Stimulated activated CD4-positive, alpha-beta T cell treated with anti-CD3 and anti-CD28 coated beads, Interleukin-15, amount 100 ng/mL, for 24 hours (primary cell): ENCODE results near the gene UPP1.
"Not testable (repeated sequence)": the region's sequence is repeated elsewhere in the genome, so short reads cannot be mapped to it uniquely, and the experiment has no call there.

ENCODE experiments used
- DNase-seq: peaks from one replicate; pipeline ENCODE4 v3.0.0-alpha.2; 2020

The UPP1 gene

DNA sequence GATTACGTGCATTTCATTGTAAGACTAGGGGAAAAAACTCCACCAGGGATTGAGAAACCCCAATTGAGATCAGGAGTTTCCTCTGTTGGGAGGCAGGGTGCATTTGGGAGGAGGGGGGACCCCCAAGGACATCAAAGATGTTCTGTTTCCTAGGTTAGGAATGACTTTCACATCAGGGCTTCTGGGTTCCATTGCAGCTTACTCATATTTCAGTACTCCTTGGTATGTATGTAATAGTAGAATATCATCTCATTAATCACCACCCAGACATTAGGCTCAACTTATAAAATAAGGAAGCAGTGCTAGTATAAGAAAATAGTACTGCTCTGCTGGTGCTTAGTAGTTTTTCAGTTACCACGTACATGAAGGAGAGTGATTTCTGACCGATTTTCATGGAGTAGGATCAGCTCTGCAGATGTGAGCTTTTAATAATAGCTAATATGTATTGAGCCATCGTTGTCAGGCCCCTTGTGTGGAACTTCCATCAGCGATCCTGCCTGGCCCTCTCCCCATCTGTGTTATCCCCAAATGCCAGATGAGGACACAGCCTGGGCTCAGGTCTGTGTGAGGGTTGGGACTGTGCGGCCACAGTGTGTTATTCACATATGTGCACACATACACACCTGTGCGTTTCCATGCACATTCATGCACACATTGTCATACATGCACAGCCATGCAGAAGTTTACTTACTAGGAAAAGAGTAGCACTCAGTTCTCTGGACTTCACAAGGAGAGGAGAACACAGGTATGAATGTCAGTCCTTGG is 23.5 kb downstream of the UPP1 start:
- no peak for DNase-seq

DNA sequence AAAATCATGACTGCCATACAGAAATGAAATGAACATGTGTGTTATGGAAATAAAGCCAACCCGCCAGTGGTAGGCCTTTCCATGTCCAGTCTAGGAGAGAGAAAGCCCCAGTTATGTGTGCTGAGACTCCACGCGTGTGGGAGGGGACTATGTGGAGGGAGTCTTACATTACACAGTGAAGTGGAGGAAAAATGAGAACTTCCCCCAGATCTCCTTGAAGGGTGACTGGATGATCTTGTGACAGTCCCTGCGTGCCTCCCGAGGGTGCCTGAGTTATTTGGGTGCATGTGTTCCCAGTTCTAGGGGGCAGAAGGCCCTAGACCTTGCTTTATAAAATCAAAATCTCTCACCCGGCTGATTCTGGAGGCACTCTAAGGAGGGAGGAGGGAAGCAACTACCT is 24.2 kb downstream of the UPP1 start:
- no peak for DNase-seq

DNA sequence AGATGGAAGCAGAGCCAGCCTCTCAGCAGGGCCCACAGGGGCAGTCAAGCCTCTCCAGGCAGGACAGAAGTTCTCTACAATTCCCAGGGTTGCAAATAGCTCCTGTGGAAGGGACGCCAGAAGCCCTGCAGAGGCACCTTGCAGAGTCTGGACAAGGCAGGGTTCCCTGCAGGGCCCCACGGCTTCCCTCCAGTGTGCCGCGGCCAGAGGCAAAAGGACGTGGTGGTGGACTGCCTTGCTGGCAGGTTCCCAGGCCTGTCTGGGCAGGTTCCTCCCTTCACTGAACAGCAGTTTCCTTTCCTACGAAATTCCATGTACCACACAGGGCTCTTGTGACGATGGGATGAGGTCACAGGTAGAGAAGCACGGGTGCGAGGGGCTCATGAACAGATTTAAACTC is 25.1 kb downstream of the UPP1 start:
- DNase-seq, result no peak

DNA sequence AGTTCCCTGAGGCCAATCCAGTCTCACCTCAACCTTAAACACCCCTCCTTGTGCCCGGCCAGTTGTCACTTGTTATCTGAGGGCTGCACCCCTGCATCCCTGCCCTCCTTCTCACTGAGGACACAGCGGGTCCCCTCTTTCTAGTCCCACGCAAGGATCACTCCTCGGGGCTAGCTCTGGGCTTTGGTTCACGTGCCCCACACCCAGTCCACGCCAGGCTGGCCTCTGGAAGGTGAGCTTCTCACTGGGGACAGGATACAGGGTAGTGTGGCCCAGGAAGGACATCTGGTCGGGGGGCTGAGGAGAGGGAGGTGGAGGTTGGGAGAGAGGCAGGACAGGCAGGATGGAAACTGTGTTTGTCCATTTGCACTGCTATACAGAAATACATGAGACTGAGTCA is 25.5 kb downstream of the UPP1 start:
- no peak for DNase-seq

DNA sequence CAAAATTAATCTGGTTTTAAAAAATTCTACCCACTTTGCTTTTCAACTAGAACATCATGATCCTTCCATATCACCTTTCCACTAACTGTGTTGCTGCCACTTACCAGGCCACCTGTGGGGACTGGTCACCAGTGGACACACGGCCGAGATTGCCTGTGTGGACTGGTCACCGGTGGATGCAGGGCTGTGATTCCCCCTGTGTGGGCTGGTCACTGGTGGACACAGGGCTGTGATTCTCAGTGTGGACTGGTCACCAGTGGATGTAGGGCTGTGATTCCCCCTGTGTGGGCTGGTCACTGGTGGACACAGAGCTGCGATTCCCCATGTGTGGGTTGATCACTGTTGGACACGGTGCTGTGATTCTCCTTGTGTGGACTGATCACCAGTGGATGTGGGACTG is 27.0 kb downstream of the UPP1 start:
- no peak for DNase-seq

DNA sequence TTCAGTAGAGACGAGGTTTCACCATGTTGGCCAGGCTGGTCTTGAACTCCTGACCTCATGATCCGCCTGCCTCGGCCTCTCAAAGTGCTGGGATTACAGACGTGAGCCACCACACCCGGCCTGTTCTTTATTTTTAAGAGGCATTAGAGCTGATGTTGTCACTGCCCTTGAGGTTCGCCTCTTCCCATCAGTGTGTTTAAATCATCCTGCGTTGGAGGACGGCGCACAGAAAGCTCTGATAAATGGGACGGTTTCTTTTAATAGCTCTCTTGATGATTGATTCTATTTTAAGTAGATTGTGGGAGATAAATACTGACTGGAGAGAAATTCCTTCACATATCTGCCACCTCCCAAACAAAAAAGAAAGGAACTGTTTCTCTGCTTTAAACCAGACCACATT is 29.0 kb downstream of the UPP1 start:
- no peak for DNase-seq

DNA sequence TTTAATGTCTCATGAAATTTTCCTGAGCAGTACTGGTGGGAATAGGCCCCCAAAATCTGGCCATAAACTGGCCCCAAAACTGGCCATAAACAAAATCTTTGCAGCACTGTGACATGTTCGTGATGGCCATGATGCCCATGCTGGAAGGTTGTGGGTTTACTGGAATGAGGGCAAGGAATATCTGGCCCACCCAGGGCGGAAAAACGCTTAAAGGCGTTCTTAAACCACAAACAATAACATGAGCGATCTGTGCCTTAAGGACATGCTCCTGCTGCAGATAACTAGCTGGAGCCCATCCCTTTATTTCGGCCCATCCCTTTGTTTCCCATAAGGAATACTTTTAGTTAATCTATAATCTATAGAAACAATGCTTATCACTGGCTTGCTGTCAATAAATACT is 31.5 kb downstream of the UPP1 start:
- DNase-seq, result not testable (repeated sequence)

DNA sequence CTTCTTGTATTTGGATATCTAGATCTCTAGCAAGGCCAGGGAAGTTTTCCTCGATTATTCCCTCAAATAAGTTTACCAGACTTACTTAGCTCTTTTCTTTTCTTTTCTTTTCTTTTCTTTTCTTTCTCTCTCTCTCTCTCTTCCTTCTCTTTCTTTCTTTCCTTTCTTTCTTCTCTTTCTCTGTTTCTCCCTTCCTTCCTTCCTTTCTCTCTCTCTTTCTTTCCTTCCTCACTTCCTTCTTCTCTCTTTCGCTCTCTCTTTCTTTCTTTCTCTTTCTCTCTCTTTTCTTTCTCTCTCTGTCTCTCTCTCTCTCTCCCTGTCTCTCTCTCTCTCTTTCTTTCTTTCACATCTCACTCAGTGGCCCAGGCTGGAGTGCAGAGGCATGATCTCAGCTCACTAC is 37.0 kb downstream of the UPP1 start:
- DNase-seq, result no peak

DNA sequence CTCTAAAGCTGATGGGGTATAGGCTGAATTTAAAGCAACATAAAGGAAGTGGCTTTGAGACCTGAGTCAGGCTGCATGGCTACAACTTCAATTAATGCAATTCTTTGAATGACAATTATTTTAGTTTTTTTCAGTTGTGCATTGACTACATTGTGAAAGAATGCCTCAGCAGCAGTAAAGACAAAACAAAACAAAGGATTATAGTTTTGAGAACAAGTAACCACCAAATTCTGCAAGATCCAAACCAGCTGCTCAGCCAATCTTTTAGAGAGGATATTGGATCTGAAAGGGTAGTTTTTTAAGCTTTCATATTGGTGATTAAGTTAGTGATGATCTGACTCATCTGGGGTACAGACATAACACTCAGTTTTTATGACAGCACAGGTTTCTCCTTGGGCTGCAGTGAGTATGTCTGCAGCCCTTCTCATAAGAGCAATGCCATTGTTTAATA is 41.6 kb downstream of the UPP1 start:
- no peak for DNase-seq

DNA sequence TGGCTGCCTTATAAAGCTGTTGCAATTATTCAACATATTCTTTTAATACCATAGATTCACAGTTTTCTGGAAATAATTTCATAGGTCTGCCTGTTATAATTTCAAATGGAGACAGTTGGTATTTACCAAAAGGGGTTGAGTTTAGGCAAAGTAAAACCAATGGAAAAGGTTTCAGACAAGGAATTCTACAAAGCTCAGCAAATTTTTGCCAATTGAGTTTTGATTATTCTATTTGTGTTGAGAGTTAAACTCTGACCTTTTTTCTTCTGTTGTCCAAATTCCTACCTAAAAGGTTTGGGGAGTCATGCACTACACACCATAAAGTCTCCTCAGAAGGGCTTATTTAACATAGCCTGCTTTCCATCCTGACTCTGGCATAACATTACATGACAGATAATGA is 43.7 kb downstream of the UPP1 start:
- DNase-seq, result no peak

DNA sequence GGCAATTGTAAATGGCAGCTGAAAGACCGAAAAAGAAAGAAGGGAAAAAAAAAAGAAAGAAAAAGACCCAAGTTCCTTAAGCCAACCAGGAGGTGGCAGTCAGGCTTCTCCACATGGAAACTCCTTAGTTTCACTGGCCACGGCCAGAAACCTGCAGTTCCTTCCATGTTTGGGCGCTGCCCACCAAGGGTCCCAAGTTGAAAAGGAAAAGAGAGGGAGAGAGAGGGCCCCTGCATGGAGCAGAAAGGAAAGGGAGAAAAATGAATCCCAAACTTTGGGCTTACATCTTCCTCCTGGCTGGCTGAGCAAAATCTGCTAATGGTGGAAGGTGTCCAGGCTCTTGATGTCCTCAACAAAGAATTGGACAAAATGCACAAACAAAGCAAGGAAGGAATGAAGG is 50.4 kb downstream of the UPP1 start:
- no peak for DNase-seq

DNA sequence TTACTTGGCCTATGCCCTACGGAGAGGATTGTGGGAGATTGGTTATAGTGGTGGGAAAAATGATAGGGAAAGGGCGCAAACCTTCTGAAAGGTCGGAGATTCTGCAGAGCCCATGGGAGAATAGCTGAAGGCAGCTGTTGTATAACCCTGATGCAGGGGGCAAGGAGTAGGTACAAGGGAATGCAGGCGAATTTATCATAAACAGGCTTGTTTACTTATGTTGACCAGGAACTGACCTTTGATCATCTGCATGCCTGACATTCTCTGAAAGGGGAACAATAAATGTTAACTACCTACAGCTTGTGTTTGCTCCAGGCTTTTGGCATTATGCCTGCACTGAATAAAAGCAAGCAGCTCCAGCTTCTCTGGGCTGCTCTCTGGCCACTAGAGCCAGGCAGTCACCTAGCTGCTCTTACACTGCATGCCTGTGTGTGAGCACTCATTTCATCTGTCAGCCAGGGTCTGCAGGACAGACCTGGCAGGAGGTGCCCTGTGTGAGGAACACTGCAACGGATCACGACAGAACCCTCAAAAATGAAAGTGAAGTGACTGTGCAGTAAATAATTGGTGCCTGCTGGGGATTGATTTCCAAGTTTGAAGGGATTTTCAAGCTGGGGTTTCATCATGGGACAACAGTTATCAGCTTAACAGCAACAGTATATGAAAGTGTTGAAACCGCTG is 51.1 kb downstream of the UPP1 start:
- no peak for DNase-seq

DNA sequence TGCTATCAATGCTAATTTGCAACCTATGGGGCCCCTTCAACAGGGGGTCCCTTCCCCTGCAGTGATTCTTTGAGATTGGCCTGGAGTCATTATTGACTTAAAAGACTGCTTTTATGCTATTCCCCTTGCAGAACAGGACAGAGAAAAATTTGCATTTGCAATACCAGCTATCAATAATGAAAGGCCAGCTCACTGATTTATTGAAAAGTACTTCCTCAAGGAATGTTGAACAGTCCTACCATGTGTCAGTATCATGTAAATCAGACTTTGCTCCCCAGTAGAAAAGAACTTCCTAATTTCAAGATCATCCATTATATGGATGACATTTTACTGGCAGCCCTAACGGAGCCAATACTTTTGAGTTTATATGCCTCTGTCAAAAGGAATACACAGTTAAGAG is 52.5 kb downstream of the UPP1 start:
- DNase-seq, result no peak

DNA sequence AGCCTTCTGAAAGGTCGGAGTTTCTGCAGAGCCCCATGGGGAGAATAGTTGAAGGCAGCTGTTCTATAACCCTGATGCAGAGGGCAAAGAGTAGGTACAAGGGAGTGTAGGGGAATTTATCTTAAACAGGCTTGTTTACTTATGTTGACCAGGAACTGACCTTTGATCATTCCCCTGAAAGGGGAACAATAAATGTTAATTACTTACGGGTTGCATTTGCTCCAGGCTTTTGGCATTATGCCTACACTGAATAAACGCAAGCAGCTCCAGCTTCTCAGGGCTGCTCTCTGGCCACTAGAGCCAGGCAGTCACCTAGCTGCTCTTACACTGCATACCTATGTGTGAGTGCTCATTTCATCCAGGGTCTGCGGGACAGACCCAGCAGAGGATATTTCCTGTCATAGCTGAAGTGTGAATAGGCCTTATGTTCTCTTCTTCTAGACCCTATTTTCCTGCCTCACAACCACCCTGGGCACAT is 55.3 kb downstream of the UPP1 start:
- no peak for DNase-seq

DNA sequence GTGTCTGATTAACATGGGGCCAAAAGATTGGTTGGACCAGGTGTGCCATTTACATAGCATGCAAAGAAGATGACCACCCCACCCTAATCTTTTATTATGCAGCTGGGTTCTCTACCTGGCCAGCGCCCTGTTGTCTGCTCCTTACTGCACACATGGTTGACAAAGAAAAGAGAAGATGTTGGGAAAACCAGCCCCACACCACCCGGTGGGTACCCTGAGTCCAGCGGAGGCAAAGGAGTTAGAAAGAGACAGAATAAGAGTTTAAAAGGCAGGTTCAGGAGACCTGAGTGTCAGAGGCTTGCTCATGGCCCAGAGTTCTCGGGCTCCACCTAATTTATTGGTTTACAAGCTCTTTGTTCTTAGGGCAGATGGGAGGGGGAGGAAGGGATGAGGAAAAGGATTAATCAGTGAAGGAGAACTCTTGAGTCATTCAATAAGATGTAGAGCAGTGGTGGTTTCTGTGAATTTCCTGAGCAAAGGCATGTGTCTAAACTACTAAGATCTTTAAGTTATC is 58.1 kb downstream of the UPP1 start:
- no peak for DNase-seq

DNA sequence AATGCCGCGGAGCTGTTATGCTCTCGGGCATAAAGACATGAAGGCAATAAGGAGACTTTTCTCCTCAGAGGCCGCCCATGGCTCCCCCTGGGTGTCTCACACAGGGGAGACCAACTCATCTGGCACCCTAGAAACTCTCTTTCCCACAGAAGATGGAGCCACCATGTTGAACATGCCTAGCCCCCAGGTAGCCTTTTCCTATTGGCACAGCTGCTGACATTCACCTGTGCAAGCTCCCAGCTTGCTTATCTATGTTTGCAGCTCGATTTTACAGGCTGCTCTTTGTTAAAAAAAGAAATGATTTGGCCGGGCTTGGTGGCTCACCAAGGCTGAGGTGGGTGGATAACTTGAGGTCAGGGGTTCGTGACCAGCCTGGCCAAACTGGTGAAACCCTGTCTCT is 58.6 kb downstream of the UPP1 start:
- DNase-seq, result not testable (repeated sequence)

DNA sequence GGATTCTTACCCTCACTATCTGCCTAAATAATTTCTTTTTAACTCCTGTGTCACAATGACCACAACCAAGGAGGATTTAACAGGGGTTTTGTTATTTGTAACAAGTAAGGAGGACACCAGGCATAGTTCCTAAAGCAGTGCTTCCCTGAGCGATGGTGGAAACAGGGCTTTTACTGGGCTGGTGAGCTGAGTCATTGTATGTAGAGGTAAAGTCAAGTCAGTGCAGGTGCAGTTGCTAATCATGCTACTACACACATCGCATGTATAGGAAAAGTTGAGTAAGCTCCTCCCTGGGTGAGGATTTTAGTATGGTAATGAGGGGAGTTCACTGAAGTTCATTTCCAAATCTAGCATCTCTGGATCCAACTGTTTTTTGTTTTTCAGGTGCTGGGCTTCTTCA is 59.2 kb downstream of the UPP1 start:
- DNase-seq, result no peak

DNA sequence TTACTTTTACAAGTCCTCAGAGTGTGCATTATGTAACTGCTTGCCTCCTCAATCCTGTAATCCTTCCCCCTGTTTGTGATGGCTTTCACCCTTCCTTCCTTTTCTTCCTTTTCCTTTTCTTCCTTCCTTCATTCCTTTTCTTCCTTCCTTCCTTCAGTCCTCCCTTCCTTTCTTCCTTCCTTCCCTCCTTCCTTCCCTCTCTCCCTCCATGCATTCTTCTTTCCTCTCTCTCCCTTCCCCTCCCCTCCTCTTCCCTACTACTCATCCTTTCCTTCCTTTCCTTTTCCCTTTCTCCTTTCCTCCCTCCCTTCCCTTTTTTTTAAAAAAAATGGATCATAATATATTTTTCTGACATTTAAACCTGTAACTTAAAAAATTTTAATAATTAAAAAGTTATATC is 60.0 kb downstream of the UPP1 start:
- no peak for DNase-seq

DNA sequence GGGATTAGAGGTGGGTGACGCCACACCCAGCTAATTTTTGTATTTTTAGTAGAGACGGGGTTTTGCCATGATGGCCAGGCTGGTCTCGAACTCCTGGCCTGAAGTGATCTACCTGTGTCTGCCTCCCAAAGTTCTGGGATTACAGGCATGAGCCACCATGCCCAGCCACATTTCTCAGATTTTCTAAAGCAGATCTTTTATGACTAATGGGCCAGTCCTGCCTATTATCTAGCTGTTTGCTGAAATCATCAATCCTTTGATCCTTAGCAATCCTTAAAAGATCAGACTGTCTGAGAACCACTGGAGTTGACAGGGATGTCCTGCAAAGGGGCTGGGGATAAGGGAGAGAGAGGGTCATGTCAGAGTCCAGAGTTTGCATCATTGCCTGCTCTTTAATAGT is 61.0 kb downstream of the UPP1 start:
- DNase-seq, result no peak

DNA sequence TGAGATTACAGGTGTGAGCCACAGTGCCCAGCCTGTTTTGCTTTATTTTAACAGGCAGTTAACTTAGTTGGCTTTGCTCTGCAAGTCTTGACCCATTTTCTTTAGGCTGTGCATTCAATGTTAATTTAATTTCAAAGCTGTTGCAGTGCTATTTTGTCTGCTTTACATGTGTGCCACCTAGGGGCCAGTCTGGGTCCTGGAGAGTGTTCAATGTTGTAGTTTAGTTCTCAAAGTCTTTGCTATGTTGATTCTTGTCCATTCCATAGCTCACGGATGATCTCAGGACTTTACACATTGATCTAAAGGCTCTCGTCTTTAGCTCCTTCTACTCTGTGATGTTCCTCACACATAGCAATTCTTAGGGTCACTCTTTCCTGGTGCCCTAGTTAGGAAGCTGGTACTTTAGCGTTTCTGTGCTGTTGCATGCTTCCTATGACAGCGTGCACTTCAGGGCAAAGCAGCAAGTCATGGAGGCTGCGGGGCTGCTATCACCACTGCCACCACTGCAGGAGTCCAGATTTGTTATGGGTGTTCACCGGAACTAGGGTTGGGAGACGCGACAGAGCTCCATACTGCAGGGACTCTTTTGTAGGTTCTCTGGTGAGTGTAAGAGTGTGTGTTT is 65.8 kb downstream of the UPP1 start:
- DNase-seq, result peak; percentile 35
